C4-2B (cell line): ENCODE results near the gene RBM48.

Experiments
- H3K27ac ChIP-seq: fragments of 450-650 bp; 2 replicates; pipeline ENCODE4 v1.5.1; 2017
- ZFX ChIP-seq: fragments of 450-650 bp; IDR thresholded peaks from 2 replicates; pipeline ENCODE4 v1.6.1; 2017
- TF ChIP-seq, protein P1 (sequence below): fragments of 450-650 bp; conservative IDR thresholded peaks from 2 replicates; pipeline ENCODE4 v1.5.1; 2017; ENCODE audit warnings: mild to moderate bottlenecking

RBM48 gene

DNA sequence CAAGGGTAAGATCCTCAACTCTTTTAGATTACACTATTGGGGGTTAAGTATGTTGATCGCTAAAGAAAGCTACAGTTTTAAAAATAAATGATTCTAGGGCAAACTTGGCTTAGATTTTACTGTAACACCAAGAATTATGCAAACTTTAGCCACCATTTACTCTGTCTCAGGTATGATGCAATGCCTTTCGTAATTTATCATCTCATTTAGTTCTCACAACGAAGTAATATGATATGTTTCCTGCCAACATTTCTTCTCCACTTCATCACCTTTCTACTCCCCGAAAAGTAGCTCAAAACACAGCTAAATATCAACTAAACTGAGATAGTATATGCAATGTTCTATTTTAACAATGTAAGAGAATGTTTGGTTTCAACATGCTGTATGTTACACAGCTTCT, 40.5 kb downstream of the RBM48 start:
- TF ChIP-seq ZFX: no peak
- TF ChIP-seq, protein P1, sequence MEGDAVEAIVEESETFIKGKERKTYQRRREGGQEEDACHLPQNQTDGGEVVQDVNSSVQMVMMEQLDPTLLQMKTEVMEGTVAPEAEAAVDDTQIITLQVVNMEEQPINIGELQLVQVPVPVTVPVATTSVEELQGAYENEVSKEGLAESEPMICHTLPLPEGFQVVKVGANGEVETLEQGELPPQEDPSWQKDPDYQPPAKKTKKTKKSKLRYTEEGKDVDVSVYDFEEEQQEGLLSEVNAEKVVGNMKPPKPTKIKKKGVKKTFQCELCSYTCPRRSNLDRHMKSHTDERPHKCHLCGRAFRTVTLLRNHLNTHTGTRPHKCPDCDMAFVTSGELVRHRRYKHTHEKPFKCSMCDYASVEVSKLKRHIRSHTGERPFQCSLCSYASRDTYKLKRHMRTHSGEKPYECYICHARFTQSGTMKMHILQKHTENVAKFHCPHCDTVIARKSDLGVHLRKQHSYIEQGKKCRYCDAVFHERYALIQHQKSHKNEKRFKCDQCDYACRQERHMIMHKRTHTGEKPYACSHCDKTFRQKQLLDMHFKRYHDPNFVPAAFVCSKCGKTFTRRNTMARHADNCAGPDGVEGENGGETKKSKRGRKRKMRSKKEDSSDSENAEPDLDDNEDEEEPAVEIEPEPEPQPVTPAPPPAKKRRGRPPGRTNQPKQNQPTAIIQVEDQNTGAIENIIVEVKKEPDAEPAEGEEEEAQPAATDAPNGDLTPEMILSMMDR: no peak
- H3K27ac ChIP-seq: no peak overlapping the region

DNA sequence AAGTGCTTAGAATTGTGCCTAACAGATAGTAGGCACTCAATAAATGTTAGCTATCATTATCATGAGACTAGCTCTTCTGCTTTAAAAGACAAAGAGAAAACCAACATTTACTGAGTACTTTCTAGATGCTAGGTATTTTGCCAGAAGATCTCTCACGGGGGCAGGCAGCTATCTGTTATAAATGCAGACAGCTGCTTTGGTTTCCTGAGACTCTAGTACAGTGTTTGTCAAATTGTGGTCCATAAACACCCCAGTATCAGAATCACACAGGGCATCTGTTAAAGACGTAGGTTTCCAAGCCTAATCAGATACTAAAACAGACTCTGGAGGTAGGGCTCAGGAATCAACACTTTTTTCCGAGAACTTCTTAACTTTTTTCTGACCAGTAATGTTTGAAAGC, 47.7 kb downstream of the RBM48 start:
- TF ChIP-seq, protein P1: no peak
- TF ChIP-seq ZFX: no peak
- H3K27ac ChIP-seq: no peak overlapping the region

DNA sequence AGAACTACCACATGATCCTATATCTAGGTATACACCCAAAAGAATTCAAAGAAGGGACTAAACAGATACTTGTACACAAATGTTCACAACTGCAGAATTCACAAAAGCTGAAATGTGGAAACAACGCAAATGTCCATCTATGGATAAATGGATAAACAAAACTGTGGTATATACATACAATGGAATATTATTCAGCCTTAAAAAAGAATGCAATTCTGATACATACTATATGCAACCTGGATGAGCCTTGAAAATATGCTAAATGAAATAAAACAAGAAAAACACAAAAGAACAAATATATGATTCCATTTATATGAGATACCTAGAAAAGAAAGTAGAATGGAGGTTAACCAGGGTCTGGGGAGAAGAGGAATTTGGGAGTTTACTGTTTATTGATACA, 54.4 kb downstream of the RBM48 start:
- H3K27ac ChIP-seq: no peak overlapping the region
- TF ChIP-seq, protein P1: no peak
- TF ChIP-seq ZFX: no peak

DNA sequence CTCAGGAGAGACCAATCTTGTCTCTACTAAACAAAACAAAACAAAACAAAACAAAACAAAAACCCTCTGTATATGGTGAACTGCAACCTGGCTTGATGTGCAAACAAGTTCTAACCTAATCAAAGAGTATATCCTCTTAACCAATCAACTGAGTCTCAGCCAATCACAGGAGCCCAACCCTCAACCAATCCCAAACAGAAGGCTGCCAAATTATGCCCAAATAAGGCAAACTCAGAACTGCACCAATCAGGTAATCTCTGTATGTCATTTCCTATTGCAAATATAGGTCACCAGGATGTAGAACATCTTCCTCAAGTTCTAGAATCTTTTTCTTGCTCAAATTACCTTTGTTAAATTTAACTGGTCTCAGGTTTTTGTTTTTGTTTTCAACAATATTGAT, 56.4 kb downstream of the RBM48 start:
- TF ChIP-seq, protein P1: no peak
- H3K27ac ChIP-seq: no peak overlapping the region

DNA sequence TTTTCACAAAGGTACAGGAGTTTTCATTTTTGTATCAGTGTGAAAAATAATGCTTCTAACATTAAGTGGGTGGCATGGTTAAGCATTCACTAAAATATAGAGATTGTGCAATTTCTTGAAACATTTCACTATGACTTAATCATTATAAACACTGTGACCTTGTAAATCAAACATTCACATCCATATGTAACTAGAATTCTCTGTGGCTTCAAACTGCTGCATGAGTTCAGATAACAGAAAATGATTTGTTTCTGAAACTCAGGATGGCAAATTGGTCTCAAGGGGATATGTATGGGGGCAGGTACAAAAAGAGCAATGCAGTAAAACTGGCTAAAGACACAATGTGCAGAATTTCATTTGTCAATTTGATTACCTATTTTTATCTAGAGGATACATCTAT, 57.8 kb downstream of the RBM48 start:
- no peak overlapping the region for H3K27ac ChIP-seq
- TF ChIP-seq, protein P1: no peak
- no peak for TF ChIP-seq ZFX

DNA sequence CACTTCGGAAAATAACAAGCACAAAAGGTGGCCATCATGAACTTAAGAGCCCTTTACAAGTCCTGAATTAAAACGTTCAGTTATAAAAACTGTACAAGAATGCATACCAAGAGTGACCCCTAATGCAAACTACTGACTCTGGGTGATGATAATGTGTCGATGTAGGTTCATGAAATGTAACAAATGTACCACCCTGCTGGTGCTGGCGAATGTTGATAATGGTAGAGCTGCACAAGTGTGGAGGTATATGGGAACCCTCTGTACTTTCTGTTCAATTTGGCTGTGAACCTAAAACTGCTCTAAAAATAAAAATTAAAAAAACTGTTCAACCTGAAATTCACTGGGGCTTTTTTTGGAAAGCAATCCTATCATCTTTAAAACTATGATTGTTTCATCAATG, 58.2 kb downstream of the RBM48 start:
- no peak overlapping the region for H3K27ac ChIP-seq
- TF ChIP-seq, protein P1: no peak
- TF ChIP-seq ZFX: no peak
